NCI-H2171 treated with DMSO at 0.1 percent for 48 hours (cell line): Measurements from ENCODE around the gene UBR2.
"Not testable (repeated sequence)": the region's sequence is repeated elsewhere in the genome, so short reads cannot be mapped to it uniquely, and the experiment has no call there.

Experiments
- DNase-seq: peaks from one replicate; lab custom pipeline; 2025; lab: John Stamatoyannopoulos, UW

The UBR2 gene

GRCh38 chr6:42726485-42727086 lies 162.8 kb downstream of the UBR2 start:
- peak; percentile 83 for DNase-seq

- no peak for DNase-seq
These were observed 163.3 kb downstream of the UBR2 start for GRCh38 chr6:42727087-42727611.

- no peak for DNase-seq
These were observed 163.8 kb downstream of the UBR2 start for GRCh38 chr6:42727627-42728026.

GRCh38 chr6:42729731-42730130 lies 165.9 kb downstream of the UBR2 start:
- no peak for DNase-seq

GRCh38 chr6:42733867-42734481 lies 170.1 kb downstream of the UBR2 start:
- DNase-seq = not testable (repeated sequence)

- DNase-seq = no peak
These were observed 172.1 kb downstream of the UBR2 start for GRCh38 chr6:42735976-42736375.

GRCh38 chr6:42740725-42741124 lies 176.9 kb downstream of the UBR2 start:
- no peak for DNase-seq

GRCh38 chr6:42742116-42742894 lies 178.5 kb downstream of the UBR2 start:
- DNase-seq = peak; percentile 100
